ENCODE data around the gene ALK. TPM values are rescaled to one million over a fixed set of nuclear protein-coding genes. Genes with fewer than 3 reads are reported as not detected.
A peak's percentile ranks its signal among the peaks of the same experiment; 100 is the strongest.

ALK gene
- polyA plus RNA-seq, 1 of the 3 experiments (the other 2 are of a cell fraction) = 0.30 TPM

DNA sequence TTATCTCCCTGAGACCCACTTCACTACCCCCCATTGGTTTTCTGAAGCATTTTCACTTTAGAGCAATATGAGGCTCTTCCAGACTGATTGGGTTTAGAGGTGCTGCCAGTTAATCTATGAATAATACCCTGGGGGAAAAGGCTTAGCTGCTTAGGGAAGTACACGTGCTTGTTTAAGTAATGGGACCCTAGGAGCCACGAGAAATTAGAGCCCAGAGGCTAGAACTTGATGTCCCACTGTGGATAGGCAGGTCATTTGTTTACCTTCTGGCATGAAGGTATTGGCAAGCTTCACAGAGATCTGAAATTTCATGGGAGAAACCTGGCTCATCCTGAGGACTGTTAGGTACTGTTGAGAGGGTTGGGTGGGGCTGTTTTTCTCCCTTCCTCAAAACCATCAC is 746.4 kb downstream of the ALK start:
- Histone ChIP-seq H2AFZ (ENCODE audit: low read depth) (no peak overlapping the region), H3K36me3 (replicated peaks in 1 of 2; ENCODE audit: control insufficient read depth in 1 of 2, insufficient read depth in 2 of 2, low read length in 1 of 2) (peaks cover 14 to 42% of the 10 kb centered on the region in 2 experiments), H3K4me1 (ENCODE audit: control insufficient read depth in 1 of 2, insufficient read depth in 2 of 2, low read depth in 1 of 2, low read length in 1 of 2) (no peaks in the 10 kb centered on the region), H3K4me3 (ENCODE audit: low read depth in 2 of 2, low read length in 1 of 2) (no peak overlapping the region), H3K9me2 (no peaks in the 10 kb centered on the region), H3K27me3 (ENCODE audit: insufficient read depth) (no peaks in the 10 kb centered on the region), H3K9me3 (no peaks in the 10 kb centered on the region), H3K27ac (ENCODE audit: low read depth in 2 of 2, low read length in 1 of 2) (no peak overlapping the region), H3F3A (replicated peaks; ENCODE audit: insufficient read depth) (no peaks in the 10 kb centered on the region), H3K79me2 (ENCODE audit: insufficient read depth) (no peaks in the 10 kb centered on the region), H3K4me2 (no peak overlapping the region), H4K20me1 (ENCODE audit: insufficient read depth) (no peaks in the 10 kb centered on the region), H3K9ac (no peak overlapping the region)
- no peak for TF ChIP-seq MAX (IDR thresholded peaks at IDR 0.05; ENCODE audit: low read depth)
- no peak for TF ChIP-seq FOSL2 (IDR thresholded peaks at IDR 0.05; ENCODE audit: borderline replicate concordance, low read depth)
- no peak for TF ChIP-seq SMC3 (IDR thresholded peaks at IDR 0.05; ENCODE audit: low read depth, low read length)
- TF ChIP-seq RFX5 (IDR thresholded peaks at IDR 0.05; ENCODE audit: low read length) = no peak
- no peak for TF ChIP-seq RCOR1 (IDR thresholded peaks at IDR 0.05; ENCODE audit: low read length)
- no peak for TF ChIP-seq FOXM1 (IDR thresholded peaks at IDR 0.05; ENCODE audit: low read depth)
- TF ChIP-seq, protein P1, sequence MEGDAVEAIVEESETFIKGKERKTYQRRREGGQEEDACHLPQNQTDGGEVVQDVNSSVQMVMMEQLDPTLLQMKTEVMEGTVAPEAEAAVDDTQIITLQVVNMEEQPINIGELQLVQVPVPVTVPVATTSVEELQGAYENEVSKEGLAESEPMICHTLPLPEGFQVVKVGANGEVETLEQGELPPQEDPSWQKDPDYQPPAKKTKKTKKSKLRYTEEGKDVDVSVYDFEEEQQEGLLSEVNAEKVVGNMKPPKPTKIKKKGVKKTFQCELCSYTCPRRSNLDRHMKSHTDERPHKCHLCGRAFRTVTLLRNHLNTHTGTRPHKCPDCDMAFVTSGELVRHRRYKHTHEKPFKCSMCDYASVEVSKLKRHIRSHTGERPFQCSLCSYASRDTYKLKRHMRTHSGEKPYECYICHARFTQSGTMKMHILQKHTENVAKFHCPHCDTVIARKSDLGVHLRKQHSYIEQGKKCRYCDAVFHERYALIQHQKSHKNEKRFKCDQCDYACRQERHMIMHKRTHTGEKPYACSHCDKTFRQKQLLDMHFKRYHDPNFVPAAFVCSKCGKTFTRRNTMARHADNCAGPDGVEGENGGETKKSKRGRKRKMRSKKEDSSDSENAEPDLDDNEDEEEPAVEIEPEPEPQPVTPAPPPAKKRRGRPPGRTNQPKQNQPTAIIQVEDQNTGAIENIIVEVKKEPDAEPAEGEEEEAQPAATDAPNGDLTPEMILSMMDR (IDR thresholded peaks at IDR 0.05) = no peak
- no peak for TF ChIP-seq RAD21 (IDR thresholded peaks at IDR 0.05; ENCODE audit: low read length)
- TF ChIP-seq CHD2 (IDR thresholded peaks at IDR 0.05; ENCODE audit: low read length, partially characterized antibody) = no peak
- TF ChIP-seq RXRA (IDR thresholded peaks at IDR 0.05; ENCODE audit: borderline replicate concordance, low read depth) = no peak
- WGBS (ENCODE audit: low lambda C conversion rate) = 90% methylated on average over 2 of the region's 2 CpGs
- POLR2A ChIA-PET = no interaction called here
- DNase-seq = no peak
- CTCF ChIA-PET = interaction anchor here (0.8 to 1.2 kb wide), 4 partner anchors 11 to 749 kb away, joined by 3 to 4 read pairs (median 4); no protein-coding TSS in a partner anchor

DNA sequence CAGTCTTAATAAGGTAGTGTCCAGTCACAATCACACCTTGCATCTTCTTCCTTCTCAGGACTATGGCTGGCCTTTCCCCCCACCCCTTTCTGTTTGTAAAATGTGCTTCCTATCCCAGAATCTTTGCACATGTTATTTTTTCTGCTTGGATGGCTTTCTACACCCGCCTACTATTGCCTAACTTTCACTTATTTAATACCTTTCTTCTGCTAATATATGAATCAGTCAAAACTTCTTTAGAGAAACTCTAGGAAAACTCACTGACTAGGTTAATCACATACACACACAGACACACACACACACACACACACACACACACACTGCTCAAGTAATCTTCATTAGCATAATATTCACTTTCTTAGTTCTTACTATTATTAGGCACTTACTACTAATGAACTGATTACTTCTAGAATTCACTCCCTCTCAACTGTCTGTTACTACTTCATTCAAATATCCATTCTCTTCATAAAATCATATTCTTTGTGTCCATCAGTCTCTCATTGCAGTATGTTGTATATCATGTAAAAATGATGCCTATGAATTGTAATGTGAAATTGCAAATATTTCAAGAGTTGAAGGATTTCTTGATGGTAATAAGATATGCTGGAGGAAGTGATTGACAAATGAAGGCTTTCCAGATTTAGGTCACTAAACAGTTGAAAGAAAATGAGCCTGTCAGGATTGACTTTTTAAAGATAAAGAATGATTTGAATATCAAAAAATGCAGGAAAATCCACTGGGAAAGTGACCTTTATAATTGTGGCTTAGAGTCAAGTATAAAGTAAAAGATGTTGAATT is 754.9 kb downstream of the ALK start:
- TF ChIP-seq EZH2phosphoT487 (IDR thresholded peaks at IDR 0.05; ENCODE audit: borderline replicate concordance, low read depth) (no peak), RFX5 (IDR thresholded peaks at IDR 0.05; ENCODE audit: low read length) (no peak), ELF1 (IDR thresholded peaks at IDR 0.05) (no peak), SMC3 (IDR thresholded peaks at IDR 0.05; ENCODE audit: low read depth, low read length) (no peak), TAF1 (IDR thresholded peaks at IDR 0.05; ENCODE audit: borderline replicate concordance, low read depth, low read length) (no peak), YY1 (IDR thresholded peaks at IDR 0.05; ENCODE audit: low read depth) (no peak), TEAD4 (IDR thresholded peaks at IDR 0.05; ENCODE audit: borderline replicate concordance, insufficient read depth) (no peak), TCF12 (IDR thresholded peaks at IDR 0.05) (no peak), RXRA (IDR thresholded peaks at IDR 0.05; ENCODE audit: borderline replicate concordance, low read depth) (no peak), MEF2A (IDR thresholded peaks at IDR 0.05; ENCODE audit: borderline replicate concordance, low read depth) (no peak)
- TF ChIP-seq, protein P2, sequence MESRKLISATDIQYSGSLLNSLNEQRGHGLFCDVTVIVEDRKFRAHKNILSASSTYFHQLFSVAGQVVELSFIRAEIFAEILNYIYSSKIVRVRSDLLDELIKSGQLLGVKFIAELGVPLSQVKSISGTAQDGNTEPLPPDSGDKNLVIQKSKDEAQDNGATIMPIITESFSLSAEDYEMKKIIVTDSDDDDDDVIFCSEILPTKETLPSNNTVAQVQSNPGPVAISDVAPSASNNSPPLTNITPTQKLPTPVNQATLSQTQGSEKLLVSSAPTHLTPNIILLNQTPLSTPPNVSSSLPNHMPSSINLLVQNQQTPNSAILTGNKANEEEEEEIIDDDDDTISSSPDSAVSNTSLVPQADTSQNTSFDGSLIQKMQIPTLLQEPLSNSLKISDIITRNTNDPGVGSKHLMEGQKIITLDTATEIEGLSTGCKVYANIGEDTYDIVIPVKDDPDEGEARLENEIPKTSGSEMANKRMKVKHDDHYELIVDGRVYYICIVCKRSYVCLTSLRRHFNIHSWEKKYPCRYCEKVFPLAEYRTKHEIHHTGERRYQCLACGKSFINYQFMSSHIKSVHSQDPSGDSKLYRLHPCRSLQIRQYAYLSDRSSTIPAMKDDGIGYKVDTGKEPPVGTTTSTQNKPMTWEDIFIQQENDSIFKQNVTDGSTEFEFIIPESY (IDR thresholded peaks at IDR 0.05; ENCODE audit: borderline replicate concordance, low read depth) = no peak
- TF ChIP-seq, protein P1 (IDR thresholded peaks at IDR 0.05) = no peak
- TF ChIP-seq, protein P3, sequence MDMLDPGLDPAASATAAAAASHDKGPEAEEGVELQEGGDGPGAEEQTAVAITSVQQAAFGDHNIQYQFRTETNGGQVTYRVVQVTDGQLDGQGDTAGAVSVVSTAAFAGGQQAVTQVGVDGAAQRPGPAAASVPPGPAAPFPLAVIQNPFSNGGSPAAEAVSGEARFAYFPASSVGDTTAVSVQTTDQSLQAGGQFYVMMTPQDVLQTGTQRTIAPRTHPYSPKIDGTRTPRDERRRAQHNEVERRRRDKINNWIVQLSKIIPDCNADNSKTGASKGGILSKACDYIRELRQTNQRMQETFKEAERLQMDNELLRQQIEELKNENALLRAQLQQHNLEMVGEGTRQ (IDR thresholded peaks at IDR 0.05; ENCODE audit: borderline replicate concordance, low read depth, low read length) = no peak
- Histone ChIP-seq H3K27ac (ENCODE audit: low read depth in 2 of 2, low read length in 1 of 2) (peak overlapping the region in 1 of 2 experiments; percentile 94; a peak in 2 of 4 replicates), H3F3A (replicated peaks; ENCODE audit: insufficient read depth) (no peaks in the 10 kb centered on the region), H3K36me3 (replicated peaks in 1 of 2; ENCODE audit: control insufficient read depth in 1 of 2, insufficient read depth in 2 of 2, low read length in 1 of 2) (peaks cover 17 to 34% of the 10 kb centered on the region in 2 experiments), H3K9ac (no peak overlapping the region), H3K9me2 (no peaks in the 10 kb centered on the region), H4K20me1 (ENCODE audit: insufficient read depth) (no peaks in the 10 kb centered on the region), H3K4me1 (ENCODE audit: control insufficient read depth in 1 of 2, insufficient read depth in 2 of 2, low read depth in 1 of 2, low read length in 1 of 2) (peaks cover 14 to 33% of the 10 kb centered on the region in 2 experiments; a peak in 3 of 4 replicates), H3K27me3 (ENCODE audit: insufficient read depth) (no peaks in the 10 kb centered on the region), H3K9me3 (no peaks in the 10 kb centered on the region), H3K4me3 (ENCODE audit: low read depth in 2 of 2, low read length in 1 of 2) (no peak overlapping the region), H3K79me2 (ENCODE audit: insufficient read depth) (no peaks in the 10 kb centered on the region), H2AFZ (ENCODE audit: low read depth) (no peak overlapping the region), H3K4me2 (no peak overlapping the region)
- ChIA-PET CTCF (interaction anchor here (0.9 to 2.4 kb wide), 5 partner anchors 9 to 50 kb away, joined by 3 to 8 read pairs (median 3); no protein-coding TSS in a partner anchor), POLR2A (no interaction called here)
- DNase-seq = no peak
- 89% methylated on average over 1 of the region's 1 CpG for WGBS (ENCODE audit: low lambda C conversion rate)
